Tibial nerve (tissue), 4 donors: Measurements from ENCODE around the gene ASPSCR1. TPM values are rescaled to one million over a fixed set of nuclear protein-coding genes. Genes with fewer than 3 reads are reported as not detected.

Experiments used
- DNase-seq, 2 donors: peaks; one replicate each; pipeline ENCODE4 v3.0.0-alpha.2; 2019; ENCODE audit warnings: low spot score in 2 of 2
- H3K27ac ChIP-seq, 4 donors: fragments of 200-600 bp; sonication (generic) in 3 of 4; one replicate each; pipeline ENCODE4 v1.5.1; 2017 to 2019; ENCODE audit warnings: mild to moderate bottlenecking in 1 of 4
- H3K27me3 ChIP-seq, 2 donors: fragments of 200-600 bp; sonication (generic) in 1 of 2; one replicate each; pipeline versions ENCODE4 v1.5.1 to v1.6.0; 2017 to 2019
- H3K36me3 ChIP-seq, 3 donors: fragments of 200-600 bp; sonication (generic); one replicate each; pipeline ENCODE4 v1.5.1; 2018 to 2019
- H3K4me1 ChIP-seq, 4 donors: fragments of 200-600 bp; sonication (generic) in 3 of 4; one replicate each; pipeline ENCODE4 v1.5.1; 2017 to 2019
- H3K4me3 ChIP-seq, 4 donors: fragments of 200-600 bp; sonication (generic) in 3 of 4; one replicate each; pipeline ENCODE4 v1.5.1; 2017 to 2019; ENCODE audit warnings: mild to moderate bottlenecking in 1 of 4, moderate library complexity in 1 of 4
- H3K9me3 ChIP-seq, 4 donors: fragments of 200-600 bp; sonication (generic) in 3 of 4; one replicate each; pipeline ENCODE4 v1.5.1; 2017 to 2019
- EP300 ChIP-seq, 2 donors: sonication (generic); formaldehyde crosslinking; IDR thresholded peaks; one replicate each; pipeline ENCODE4 v1.6.1; 2017; ENCODE audit warnings: antibody characterized with exemption in 2 of 2, mild to moderate bottlenecking in 1 of 2
- POLR2A ChIP-seq, 2 donors: fragments of 450-650 bp; IDR thresholded peaks; one replicate each; pipeline ENCODE4 v1.6.1; 2017; ENCODE audit warnings: antibody characterized with exemption in 2 of 2, mild to moderate bottlenecking in 2 of 2, moderate library complexity in 2 of 2
- WGBS, 2 donors: methylation state at CpG; one replicate each; pipeline ENCODE4 v1.1.5; 2018; 5-methylcytosine and 5-hydroxymethylcytosine counted together
- total RNA-seq, 4 donors: library from RNA; depleted of rRNA; stranded (reverse); fragments of >200 nt; gene quantifications; one replicate each; pipeline ENCODE4 v1.1.0, GENCODE V29; 2016
- TF ChIP-seq, protein P1 (sequence below), 5 experiments: fragments of 200-600 bp in 3 of 5; fragments of 450-650 bp in 2 of 5; sonication (generic) in 3 of 5; IDR thresholded peaks; one replicate each; pipeline ENCODE4 v1.5.1; 2016 to 2019; ENCODE audit warnings: antibody characterized with exemption in 5 of 5, mild to moderate bottlenecking in 3 of 5, moderate library complexity in 2 of 5

ASPSCR1 gene
- total RNA-seq, result 10 to 100 TPM; 32.9 to 82.8 (median 55.6) TPM

DNA sequence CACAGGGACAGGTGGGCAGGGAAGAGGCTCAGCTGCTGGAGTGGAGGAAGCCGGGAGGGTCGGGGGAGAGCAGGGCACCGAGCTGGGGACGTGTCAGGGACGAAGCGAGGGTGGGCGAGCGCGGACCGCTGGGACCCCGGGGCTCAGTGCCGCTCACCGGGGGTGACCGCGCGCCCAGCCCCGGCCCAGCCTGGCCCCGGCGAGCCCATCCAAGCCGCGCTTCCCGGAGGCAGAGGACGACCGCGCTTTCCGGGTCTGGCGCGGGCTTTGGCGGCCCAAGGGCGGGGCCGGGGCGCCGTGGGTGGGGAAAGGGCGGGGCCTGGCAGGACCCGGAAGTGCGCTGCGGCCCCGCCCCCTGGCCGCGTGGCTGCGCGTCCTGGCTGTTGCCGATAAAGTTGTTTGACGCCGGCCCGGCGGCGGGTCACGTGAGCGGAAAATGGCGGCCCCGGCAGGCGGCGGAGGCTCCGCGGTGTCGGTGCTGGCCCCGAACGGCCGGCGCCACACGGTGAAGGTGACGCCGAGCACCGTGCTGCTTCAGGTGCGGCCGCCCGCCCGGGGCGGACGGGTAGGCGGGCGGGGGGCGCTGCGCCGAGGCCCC is at the start of gene ASPSCR1:
ASPSCR1 (plus strand) TSS at position 419 of the 598 bp plus-strand sequence; CDS start at position 437, 18 bp downstream.
- Histone ChIP-seq H3K9me3 (peaks cover 0 to 6% (median 0%) of the 10 kb centered on the region in 4 donors), H3K4me3 (peak within 1 kb of the TSS; percentile 88 to 99 (median 97)), H3K27ac (peak within 1 kb of the TSS; percentile 88 to 97 (median 92)), H3K4me1 (peaks cover 0 to 23% (median 19%) of the 10 kb centered on the region in 4 donors), H3K27me3 (no peaks in the 10 kb centered on the region), H3K36me3 (peaks cover 0 to 32% (median 0%) of the 10 kb centered on the region in 3 donors)
- WGBS, 2 donors, result 1% methylated on average over 35 to 40 of the region's 76 CpGs
- TF ChIP-seq POLR2A (IDR thresholded peaks at IDR 0.05) (peak; percentile 43 to 62), EP300 (IDR thresholded peaks at IDR 0.05) (peak; percentile 53 to 79)
- TF ChIP-seq, protein P1, sequence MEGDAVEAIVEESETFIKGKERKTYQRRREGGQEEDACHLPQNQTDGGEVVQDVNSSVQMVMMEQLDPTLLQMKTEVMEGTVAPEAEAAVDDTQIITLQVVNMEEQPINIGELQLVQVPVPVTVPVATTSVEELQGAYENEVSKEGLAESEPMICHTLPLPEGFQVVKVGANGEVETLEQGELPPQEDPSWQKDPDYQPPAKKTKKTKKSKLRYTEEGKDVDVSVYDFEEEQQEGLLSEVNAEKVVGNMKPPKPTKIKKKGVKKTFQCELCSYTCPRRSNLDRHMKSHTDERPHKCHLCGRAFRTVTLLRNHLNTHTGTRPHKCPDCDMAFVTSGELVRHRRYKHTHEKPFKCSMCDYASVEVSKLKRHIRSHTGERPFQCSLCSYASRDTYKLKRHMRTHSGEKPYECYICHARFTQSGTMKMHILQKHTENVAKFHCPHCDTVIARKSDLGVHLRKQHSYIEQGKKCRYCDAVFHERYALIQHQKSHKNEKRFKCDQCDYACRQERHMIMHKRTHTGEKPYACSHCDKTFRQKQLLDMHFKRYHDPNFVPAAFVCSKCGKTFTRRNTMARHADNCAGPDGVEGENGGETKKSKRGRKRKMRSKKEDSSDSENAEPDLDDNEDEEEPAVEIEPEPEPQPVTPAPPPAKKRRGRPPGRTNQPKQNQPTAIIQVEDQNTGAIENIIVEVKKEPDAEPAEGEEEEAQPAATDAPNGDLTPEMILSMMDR (IDR thresholded peaks at IDR 0.05), result peak in 2 of 5 experiments; percentile 36 to 56
- peak; percentile 78 to 82 for DNase-seq

DNA sequence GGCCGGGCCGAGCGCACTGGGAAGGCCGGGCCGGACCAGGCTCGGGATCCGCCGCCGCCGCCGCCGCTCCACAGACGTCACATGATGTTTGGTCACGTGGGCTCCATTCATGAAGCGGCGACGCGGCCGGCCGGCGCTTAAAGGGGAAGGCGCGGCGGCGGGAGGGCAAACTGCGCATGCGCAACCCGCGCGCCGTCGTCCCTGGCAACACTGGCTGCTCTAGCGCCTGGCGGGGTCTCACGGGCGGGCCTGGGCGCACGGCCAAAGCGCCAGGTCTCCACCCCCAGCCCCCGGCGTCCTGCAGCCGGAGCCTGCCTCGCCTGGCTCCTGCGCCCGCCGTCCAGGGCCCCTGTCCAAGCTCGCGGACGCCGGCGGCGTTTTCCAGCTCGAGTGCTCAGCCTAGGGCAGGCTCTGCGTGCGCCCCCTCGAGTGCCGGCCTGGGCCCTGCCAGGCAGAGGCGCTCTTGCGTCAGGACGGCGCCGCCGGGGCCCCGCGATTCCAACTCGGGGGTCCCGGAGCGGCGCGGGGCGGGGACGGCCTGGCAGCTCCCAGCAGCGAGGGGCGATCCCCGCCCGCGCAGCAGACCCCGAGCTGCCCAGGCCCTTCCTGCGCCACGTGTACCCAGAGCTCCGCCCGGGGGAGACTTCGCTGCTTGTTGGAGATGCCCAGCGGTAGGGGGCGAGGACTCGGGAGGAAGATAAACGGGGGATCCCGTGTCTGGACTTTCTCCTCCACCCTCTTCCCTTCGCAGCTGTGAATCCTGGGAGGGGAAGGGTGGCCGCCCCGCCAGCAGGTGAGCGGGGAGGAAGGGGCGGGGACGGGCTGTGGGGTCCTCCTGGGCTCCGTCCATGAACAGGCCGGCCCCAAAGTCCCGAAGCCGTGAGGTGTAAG is 49.5 kb upstream of the ASPSCR1 start, which contains the start of gene MAFG:
MAFG (minus strand) TSS at position 83 of the 891 bp plus-strand sequence. CDS start 4,550 bp downstream, outside the sequence.
- DNase-seq, result peak; percentile 88 to 94
- H3K9me3 ChIP-seq, result no peaks in the 10 kb centered on the region
- peak within 1 kb of the TSS; percentile 67 to 100 (median 92) for H3K4me3 ChIP-seq
- peak within 1 kb of the TSS; percentile 87 to 95 (median 94) for H3K27ac ChIP-seq
- peaks cover 0 to 54% (median 39%) of the 10 kb centered on the region in 4 donors for H3K4me1 ChIP-seq
- H3K36me3 ChIP-seq, result peaks cover 0 to 1% (median 0%) of the 10 kb centered on the region in 3 donors
- peaks cover 0 to 3% of the 10 kb centered on the region in 2 donors for H3K27me3 ChIP-seq
- peak; percentile 66 to 78 for TF ChIP-seq EP300 (IDR thresholded peaks at IDR 0.05)
- peak; percentile 40 to 67 for TF ChIP-seq POLR2A (IDR thresholded peaks at IDR 0.05)
- TF ChIP-seq, protein P1 (IDR thresholded peaks at IDR 0.05), result peak in 3 of 5 experiments; percentile 12 to 42 (median 31)
- WGBS, 2 donors, result 1 to 2% methylated on average over 33 to 49 of the region's 98 CpGs

- DNase-seq, result no peak
- no peaks in the 10 kb centered on the region for H3K36me3 ChIP-seq
- 36 to 41% methylated on average over 28 to 29 of the region's 44 CpGs for WGBS, 2 donors
- H3K9me3 ChIP-seq, result no peaks in the 10 kb centered on the region
- H3K4me1 ChIP-seq, result peaks cover 0 to 46% (median 31%) of the 10 kb centered on the region in 4 donors
- H3K27me3 ChIP-seq, result peaks cover 0 to 3% of the 10 kb centered on the region in 2 donors
- TF ChIP-seq POLR2A (IDR thresholded peaks at IDR 0.05), result no peak
- TF ChIP-seq, protein P1 (IDR thresholded peaks at IDR 0.05), result no peak
- TF ChIP-seq EP300 (IDR thresholded peaks at IDR 0.05), result no peak
- peak overlapping the region in 3 of 4 donors; percentile 15 to 100 (median 57) for H3K4me3 ChIP-seq
- H3K27ac ChIP-seq, result peak overlapping the region in 1 of 4 donors; percentile 21
Observed at GRCh38 chr17:81928544-81929252, 48.7 kb upstream of the ASPSCR1 start.

DNA sequence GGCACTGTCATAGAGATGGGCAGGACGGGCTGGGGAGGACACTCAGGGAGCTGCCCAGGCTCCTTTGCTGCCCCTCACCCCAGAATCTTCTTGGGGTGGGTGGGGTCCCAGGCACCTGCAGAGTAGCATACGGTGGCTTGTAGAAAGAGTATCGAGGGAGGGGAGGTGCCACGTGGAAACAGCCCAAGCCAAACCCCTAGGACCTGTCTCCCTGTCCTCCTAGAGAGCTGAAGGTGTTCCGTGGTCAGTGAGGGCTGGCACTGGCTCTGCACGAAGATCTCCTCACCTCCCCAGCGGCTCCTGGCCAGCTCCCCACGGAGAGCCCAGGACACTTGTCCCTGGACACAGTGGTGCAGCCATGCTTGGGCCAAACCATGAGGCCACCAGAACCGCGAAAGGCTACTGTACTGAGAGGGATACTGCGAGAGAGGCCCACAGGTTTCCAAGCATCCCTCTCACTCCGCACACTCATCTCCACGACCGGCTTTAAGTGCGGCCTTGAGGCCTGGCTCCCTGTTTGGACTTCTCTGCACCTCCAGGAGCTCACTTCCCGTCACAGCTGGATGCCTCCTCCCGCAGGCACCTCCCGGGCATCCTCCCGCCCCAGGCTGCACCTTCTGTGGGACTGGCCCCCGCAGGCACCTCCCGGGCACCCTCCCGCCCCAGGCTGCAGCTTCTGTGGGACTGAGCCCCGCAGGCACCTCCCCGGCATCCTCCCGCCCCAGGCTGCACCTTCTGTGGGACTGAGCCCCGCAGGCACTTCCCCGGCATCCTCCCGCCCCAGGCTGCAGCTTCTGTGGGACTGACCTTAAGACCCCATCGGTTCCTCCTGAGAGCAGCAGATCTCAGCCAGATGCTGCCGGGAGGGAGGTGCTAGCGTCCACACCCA is 47.9 kb upstream of the ASPSCR1 start:
- 83 to 94% methylated on average over 21 to 31 of the region's 31 CpGs for WGBS, 2 donors
- no peak for DNase-seq
- Histone ChIP-seq H3K27me3 (peaks cover 0 to 3% of the 10 kb centered on the region in 2 donors), H3K4me1 (peaks cover 0 to 38% (median 25%) of the 10 kb centered on the region in 4 donors), H3K36me3 (no peaks in the 10 kb centered on the region), H3K4me3 (no peak overlapping the region), H3K9me3 (no peaks in the 10 kb centered on the region), H3K27ac (no peak overlapping the region)
- no peak for TF ChIP-seq POLR2A (IDR thresholded peaks at IDR 0.05)
- no peak for TF ChIP-seq EP300 (IDR thresholded peaks at IDR 0.05)
- TF ChIP-seq, protein P1 (IDR thresholded peaks at IDR 0.05), result no peak
